ENCODE data around the gene RPS3A. TPM values are rescaled to one million over a fixed set of nuclear protein-coding genes. Genes with fewer than 3 reads are reported as not detected.

Gene RPS3A
- total RNA-seq, 2 experiments from 2014 or later = 3,925 to 4,071 TPM

- H3K4me3 Mint-ChIP-seq = no peak overlapping the region
- ChIA-PET POLR2A (interaction anchor here (1.6 kb wide), 1 partner anchor 8 kb away, joined by 7 read pairs; the partner anchor contains the start of gene RPS3A), CTCF (no interaction called here)
- TF ChIP-seq, protein P1, sequence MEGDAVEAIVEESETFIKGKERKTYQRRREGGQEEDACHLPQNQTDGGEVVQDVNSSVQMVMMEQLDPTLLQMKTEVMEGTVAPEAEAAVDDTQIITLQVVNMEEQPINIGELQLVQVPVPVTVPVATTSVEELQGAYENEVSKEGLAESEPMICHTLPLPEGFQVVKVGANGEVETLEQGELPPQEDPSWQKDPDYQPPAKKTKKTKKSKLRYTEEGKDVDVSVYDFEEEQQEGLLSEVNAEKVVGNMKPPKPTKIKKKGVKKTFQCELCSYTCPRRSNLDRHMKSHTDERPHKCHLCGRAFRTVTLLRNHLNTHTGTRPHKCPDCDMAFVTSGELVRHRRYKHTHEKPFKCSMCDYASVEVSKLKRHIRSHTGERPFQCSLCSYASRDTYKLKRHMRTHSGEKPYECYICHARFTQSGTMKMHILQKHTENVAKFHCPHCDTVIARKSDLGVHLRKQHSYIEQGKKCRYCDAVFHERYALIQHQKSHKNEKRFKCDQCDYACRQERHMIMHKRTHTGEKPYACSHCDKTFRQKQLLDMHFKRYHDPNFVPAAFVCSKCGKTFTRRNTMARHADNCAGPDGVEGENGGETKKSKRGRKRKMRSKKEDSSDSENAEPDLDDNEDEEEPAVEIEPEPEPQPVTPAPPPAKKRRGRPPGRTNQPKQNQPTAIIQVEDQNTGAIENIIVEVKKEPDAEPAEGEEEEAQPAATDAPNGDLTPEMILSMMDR (IDR thresholded peaks at IDR 0.05) = no peak
- H3K27me3 Mint-ChIP-seq = no peaks in the 10 kb centered on the region
- DNase-seq = no peak
- Histone ChIP-seq H3K27me3 (ENCODE audit: control insufficient read depth in 1 of 2, insufficient read depth in 2 of 2, low read length in 2 of 2) (no peaks in the 10 kb centered on the region), H3K27ac (ENCODE audit: low read depth in 1 of 2, low read length in 2 of 2) (no peak overlapping the region), H3K4me3 (ENCODE audit: low read length) (no peak overlapping the region), H3K4me1 (ENCODE audit: insufficient read depth, low read length) (no peaks in the 10 kb centered on the region), H3K9me3 (ENCODE audit: control insufficient read depth in 1 of 2, insufficient read depth in 1 of 2, low read length in 2 of 2) (no peaks in the 10 kb centered on the region), H3K36me3 (ENCODE audit: insufficient read depth, low read length) (no peaks in the 10 kb centered on the region)
- no peaks in the 10 kb centered on the region for H3K36me3 Mint-ChIP-seq (ENCODE audit: low read depth)
- H3K9me3 Mint-ChIP-seq = no peaks in the 10 kb centered on the region
- intact Hi-C loops (cut with DNase I, micrococcal nuclease) = no loop called here
- no peaks in the 10 kb centered on the region for H3K4me1 Mint-ChIP-seq (ENCODE audit: low read depth)
- no peak overlapping the region for H3K27ac Mint-ChIP-seq
- ATAC-seq (ENCODE audit: poor library complexity) = no peak
Measured at GRCh38 chr4:151091047-151091446, 8.4 kb upstream of the RPS3A start.

DNA sequence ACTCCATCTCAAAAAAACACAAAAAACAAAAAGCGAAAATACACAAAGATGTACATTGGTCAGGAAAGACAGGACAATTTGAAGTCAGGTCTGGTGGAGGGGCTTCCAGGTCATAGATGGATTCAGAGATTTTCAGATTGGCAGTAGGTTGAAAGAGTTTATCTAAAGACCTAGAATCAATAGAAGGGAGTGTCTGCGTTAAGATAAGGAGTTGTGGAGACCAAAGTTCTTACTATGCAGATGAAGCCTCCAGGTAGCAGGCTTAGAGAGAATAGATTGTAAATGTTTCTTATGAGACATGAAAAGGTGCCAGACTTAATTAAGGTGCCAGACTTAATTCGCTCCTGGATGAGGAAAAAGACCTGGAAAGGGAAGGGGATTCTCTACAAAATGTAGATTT, 6.9 kb upstream of the RPS3A start:
- TF ChIP-seq, protein P1 (IDR thresholded peaks at IDR 0.05) = no peak
- Histone ChIP-seq H3K27me3 (ENCODE audit: control insufficient read depth in 1 of 2, insufficient read depth in 2 of 2, low read length in 2 of 2) (no peaks in the 10 kb centered on the region), H3K36me3 (ENCODE audit: insufficient read depth, low read length) (no peaks in the 10 kb centered on the region), H3K27ac (ENCODE audit: low read depth in 1 of 2, low read length in 2 of 2) (no peak overlapping the region), H3K4me1 (ENCODE audit: insufficient read depth, low read length) (no peaks in the 10 kb centered on the region), H3K4me3 (ENCODE audit: low read length) (no peak overlapping the region), H3K9me3 (ENCODE audit: control insufficient read depth in 1 of 2, insufficient read depth in 1 of 2, low read length in 2 of 2) (no peaks in the 10 kb centered on the region)
- no peak for DNase-seq
- Mint-ChIP-seq H3K4me1 (ENCODE audit: low read depth) (no peaks in the 10 kb centered on the region), H3K27me3 (no peaks in the 10 kb centered on the region), H3K9me3 (no peaks in the 10 kb centered on the region), H3K27ac (no peak overlapping the region), H3K36me3 (ENCODE audit: low read depth) (no peaks in the 10 kb centered on the region), H3K4me3 (no peak overlapping the region)
- CTCF ChIA-PET = no interaction called here
- intact Hi-C loops (cut with DNase I, micrococcal nuclease) = no loop called here
- POLR2A ChIA-PET = no interaction called here
- ATAC-seq (ENCODE audit: poor library complexity) = no peak

- Histone ChIP-seq H3K36me3 (ENCODE audit: insufficient read depth, low read length) (no peaks in the 10 kb centered on the region), H3K27me3 (ENCODE audit: control insufficient read depth in 1 of 2, insufficient read depth in 2 of 2, low read length in 2 of 2) (no peaks in the 10 kb centered on the region), H3K4me1 (ENCODE audit: insufficient read depth, low read length) (peaks cover 2% of the 10 kb centered on the region), H3K4me3 (ENCODE audit: low read length) (no peak overlapping the region), H3K27ac (ENCODE audit: low read depth in 1 of 2, low read length in 2 of 2) (no peak overlapping the region), H3K9me3 (ENCODE audit: control insufficient read depth in 1 of 2, insufficient read depth in 1 of 2, low read length in 2 of 2) (no peaks in the 10 kb centered on the region)
- ChIA-PET POLR2A (no interaction called here), CTCF (no interaction called here)
- Mint-ChIP-seq H3K4me3 (no peak overlapping the region), H3K36me3 (ENCODE audit: low read depth) (no peaks in the 10 kb centered on the region), H3K27me3 (no peaks in the 10 kb centered on the region), H3K4me1 (ENCODE audit: low read depth) (no peaks in the 10 kb centered on the region), H3K27ac (no peak overlapping the region), H3K9me3 (no peaks in the 10 kb centered on the region)
- TF ChIP-seq, protein P1 (IDR thresholded peaks at IDR 0.05) = no peak
- intact Hi-C loops (cut with DNase I, micrococcal nuclease) = no loop called here
- no peak for DNase-seq
- ATAC-seq (ENCODE audit: poor library complexity) = no peak
Measured at GRCh38 chr4:151093203-151093602, 6.2 kb upstream of the RPS3A start.
